WI38 (cell line): ENCODE data around the gene TOR1AIP1.

Source experiments
- H3K4me3 ChIP-seq: 2 replicates; pipeline ENCODE4 v1.5.1; 2011; ENCODE audit warnings: low read depth, mild to moderate bottlenecking, control low read depth, low read length
- TF ChIP-seq, protein P1 (sequence below): IDR thresholded peaks from 2 replicates; pipeline ENCODE4 v1.5.1; 2012; ENCODE audit warnings: low read depth, mild to moderate bottlenecking, control low read depth, low read length

The TOR1AIP1 gene

DNA sequence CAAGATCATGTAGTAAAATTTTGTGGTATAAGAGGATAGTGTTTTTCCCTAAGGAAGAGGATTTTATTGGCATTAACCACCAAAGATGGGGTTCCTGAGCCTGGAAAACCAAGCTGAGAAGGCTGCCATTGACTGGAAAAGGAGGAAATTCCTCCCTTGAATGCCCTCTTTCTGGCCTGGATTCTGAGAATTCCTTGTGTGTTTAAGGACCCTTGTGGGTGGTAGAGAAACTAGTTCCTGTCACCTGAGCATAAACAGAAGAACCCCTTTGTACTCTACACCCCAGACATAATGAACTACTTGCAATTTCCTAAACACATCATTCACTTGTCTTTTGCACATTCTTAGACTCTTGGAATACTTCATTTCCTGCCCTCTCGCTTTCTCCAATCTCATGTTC is 39.4 kb downstream of the TOR1AIP1 start:
- H3K4me3 ChIP-seq = no peak overlapping the region
- TF ChIP-seq, protein P1, sequence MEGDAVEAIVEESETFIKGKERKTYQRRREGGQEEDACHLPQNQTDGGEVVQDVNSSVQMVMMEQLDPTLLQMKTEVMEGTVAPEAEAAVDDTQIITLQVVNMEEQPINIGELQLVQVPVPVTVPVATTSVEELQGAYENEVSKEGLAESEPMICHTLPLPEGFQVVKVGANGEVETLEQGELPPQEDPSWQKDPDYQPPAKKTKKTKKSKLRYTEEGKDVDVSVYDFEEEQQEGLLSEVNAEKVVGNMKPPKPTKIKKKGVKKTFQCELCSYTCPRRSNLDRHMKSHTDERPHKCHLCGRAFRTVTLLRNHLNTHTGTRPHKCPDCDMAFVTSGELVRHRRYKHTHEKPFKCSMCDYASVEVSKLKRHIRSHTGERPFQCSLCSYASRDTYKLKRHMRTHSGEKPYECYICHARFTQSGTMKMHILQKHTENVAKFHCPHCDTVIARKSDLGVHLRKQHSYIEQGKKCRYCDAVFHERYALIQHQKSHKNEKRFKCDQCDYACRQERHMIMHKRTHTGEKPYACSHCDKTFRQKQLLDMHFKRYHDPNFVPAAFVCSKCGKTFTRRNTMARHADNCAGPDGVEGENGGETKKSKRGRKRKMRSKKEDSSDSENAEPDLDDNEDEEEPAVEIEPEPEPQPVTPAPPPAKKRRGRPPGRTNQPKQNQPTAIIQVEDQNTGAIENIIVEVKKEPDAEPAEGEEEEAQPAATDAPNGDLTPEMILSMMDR = no peak

DNA sequence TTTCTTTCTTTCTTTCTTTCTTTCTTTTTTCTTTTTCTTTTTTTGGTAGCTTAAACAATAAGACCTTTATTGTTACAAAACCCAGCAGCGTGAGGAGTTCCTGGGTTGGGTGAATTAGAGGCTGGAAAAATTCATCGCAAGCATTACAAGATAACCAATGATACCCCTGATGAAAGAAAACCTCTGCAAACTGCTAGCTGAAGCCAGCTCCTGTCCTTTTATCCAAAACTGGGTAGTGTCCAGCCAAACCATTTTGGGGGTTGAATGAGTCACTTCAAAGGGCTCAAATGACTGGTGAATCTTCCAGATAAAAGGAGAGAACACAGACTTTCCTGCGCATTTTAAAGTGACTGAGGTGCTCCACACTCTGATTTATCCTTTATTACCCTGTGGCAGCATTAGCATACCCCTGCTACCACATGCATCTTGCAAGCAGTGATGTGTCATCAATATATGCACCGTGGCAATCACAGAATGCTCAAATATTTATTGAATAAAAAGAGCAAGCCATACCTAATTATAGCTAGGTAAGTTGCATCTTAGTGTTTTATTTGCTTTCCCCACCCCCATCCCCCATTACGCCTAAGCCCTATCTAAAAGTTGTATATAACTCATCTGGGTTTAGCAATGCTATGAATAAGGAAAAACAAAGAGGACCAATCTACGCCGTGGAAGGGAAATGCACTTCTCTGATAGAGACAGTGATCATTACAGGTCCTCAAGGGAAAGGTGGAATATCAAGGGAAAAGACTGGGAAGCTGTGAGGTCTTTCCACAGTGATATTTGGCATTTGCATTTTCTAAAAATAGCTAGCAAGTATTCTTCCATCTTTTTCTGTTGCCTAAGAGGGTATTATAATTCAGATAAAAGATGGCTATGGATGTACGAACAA is 40.1 kb downstream of the TOR1AIP1 start:
- TF ChIP-seq, protein P1 = no peak

DNA sequence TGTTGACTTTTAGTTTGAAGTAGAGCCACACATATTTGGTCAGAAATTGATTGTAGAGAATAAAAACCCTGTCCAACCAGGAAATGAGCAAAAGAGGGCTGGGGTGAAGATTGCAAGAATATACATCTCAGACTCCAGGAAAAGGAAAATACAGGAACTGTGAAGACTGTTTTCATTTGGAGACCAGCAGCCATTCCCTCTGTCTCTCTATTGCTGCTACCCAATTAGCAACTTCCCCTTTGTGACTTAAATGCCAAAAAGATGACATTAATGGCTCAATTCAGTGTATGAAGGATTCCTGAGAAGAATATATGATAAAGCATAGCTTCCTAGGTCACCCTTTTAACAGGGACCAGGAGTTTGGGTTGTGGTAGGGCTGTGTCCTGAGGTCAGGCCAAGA is 40.9 kb downstream of the TOR1AIP1 start:
- TF ChIP-seq, protein P1 = no peak
- H3K4me3 ChIP-seq = no peak overlapping the region

More for the DNA sequence above, 40.1 kb downstream of the TOR1AIP1 start:
- H3K4me3 ChIP-seq = no peak overlapping the region

DNA sequence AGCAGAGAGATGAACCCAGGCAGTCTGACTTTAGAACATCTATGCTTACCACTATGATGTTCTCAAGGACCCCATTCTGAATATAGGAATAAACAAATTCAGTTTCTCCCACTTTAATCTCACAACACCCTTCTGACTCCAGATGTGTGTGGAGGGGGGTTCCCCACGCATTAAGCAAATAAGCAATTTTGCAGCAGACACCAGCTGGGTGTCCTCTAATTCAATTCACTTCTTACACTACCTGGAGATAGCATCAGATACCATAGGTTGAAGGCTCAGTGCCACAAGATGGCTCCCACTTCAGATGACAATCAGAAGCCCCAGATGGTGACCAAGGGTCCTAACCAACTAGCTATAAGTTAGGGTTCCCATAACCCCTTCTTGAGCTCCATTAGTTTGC is 42.2 kb downstream of the TOR1AIP1 start:
- TF ChIP-seq, protein P1 = no peak
- H3K4me3 ChIP-seq = no peak overlapping the region

DNA sequence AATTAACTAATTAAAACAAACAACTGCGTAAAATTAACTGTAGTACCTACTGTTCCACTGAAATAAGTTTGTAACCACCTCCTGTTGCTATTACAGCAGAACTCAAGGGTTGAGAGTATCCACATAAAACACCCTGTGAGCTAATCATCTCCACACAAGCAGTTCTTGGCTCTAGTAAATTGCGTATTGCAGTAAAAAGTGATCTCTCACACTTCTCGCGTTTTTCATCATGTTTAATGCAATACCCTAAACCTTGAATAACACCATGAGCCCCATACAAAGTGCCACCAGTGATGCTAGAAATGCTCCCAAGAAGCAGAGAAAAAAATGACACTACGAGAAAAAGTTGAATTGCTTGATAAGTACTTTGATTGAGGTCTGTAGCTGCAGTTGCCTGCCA is 43.2 kb downstream of the TOR1AIP1 start:
- H3K4me3 ChIP-seq = no peak overlapping the region
- TF ChIP-seq, protein P1 = no peak

DNA sequence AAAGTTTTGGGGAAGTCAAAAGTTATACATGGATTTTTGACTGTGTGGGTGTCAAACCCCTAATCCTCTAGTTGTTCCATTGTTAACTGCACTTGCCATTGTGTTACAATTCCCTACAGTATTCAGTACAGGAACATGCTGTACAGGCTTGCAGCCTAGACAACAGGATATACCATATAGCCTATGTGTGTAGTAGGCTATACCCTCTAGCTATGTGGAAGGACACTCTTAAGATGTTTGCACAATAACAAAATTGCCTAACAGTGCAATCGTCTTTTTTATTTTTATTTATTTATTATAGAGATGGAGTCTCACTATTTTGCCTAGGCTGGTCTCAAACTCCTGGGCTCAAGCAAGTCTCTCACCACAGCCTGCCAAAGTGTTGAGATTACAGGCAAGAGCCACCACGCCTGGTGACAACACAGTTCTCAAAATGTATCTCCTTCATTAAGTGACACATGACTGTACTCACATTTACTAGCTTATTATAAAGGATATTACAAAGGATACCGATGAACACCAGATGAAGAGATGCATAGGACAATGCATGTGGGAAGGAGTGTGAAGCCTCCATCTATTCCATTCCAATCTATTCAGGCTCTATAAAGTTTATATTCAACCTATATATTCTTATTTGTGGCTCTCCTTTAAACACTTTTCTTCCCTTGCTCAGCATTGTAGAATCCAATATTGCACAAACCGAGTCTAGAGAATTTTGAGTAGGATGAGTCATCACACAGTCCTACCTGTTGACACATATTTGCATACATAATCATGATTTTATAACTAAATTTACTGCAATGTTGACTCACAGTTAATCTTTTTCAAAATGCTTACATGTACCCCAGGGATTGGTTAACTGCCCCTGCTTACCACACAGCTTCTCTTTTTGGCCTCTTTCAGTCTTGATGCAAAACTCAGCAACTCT is 44.1 kb downstream of the TOR1AIP1 start:
- H3K4me3 ChIP-seq = no peak overlapping the region
- TF ChIP-seq, protein P1 = no peak
